ENCODE measurements around the gene ZNF598. TPM values are rescaled to one million over a fixed set of nuclear protein-coding genes. Genes with fewer than 3 reads are reported as not detected.
A peak's percentile ranks its signal among the peaks of the same experiment; 100 is the strongest.

ZNF598 gene
- total and polyA plus RNA-seq, 2 of the 13 experiments (the other 11 are each of a cell fraction or from before 2014, with no cell fraction given): 13.5 to 14.2 TPM

DNA sequence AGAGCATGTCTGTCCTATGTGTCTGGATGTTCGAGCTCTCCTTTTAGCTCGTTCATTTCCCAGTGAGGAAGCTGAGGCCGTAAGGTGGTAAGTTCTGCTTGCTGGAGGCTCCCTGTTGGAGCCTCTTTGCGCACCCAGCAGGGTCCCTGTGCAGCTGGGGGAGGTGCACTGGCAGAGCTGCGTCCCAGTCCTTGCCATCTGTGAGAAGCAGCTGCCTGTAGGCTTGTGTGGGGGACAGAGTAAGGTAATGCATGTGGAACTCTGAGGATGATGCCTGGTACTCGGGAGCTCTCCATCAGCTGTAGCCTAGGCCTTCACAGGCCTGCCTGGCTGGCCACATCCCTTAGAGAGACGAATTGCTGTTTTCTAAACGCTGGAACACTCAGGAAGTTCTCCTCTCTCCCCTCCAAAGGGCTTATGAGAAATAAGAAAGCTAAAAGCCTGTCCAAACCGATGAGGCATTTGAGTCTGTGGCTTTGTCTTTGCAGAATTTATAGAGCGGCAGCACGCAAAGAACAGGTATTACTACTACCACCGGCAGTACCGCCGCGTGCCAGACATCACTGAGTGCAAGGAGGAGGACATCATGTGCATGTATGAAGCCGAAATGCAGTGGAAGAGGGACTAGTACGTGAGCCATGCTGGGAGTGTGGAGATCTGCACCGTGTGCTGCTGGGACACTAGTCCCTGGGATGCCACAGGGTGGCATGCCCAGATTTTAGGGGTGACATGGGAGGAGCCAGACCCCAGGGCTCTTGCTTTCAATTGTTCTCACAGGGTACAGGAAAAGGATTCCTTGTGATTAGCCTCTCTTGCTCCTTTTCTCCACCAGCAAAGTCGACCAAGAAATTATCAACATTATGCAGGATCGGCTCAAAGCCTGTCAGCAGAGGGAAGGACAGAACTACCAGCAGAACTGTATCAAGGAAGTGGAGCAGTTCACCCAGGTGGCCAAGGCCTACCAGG, 48.7 kb downstream of the ZNF598 start (continued):
- TF ChIP-seq, protein P1, sequence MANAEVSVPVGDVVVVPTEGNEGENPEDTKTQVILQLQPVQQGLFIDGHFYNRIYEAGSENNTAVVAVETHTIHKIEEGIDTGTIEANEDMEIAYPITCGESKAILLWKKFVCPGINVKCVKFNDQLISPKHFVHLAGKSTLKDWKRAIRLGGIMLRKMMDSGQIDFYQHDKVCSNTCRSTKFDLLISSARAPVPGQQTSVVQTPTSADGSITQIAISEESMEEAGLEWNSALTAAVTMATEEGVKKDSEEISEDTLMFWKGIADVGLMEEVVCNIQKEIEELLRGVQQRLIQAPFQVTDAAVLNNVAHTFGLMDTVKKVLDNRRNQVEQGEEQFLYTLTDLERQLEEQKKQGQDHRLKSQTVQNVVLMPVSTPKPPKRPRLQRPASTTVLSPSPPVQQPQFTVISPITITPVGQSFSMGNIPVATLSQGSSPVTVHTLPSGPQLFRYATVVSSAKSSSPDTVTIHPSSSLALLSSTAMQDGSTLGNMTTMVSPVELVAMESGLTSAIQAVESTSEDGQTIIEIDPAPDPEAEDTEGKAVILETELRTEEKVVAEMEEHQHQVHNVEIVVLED (CRISPR knock-in tag; IDR thresholded peaks at IDR 0.05; ENCODE audit: borderline replicate concordance): no peak
- TF ChIP-seq ZNF3 (CRISPR knock-in tag; IDR thresholded peaks at IDR 0.05) (no peak), GABPB1 (CRISPR knock-in tag; IDR thresholded peaks at IDR 0.05) (no peak), SAP130 (CRISPR knock-in tag; IDR thresholded peaks at IDR 0.05; ENCODE audit: low read depth) (peak; percentile 12), BORCS8-MEF2B (CRISPR knock-in tag; IDR thresholded peaks at IDR 0.05) (no peak; the same call in 1 of the 2 replicates), ZNF446 (CRISPR knock-in tag; IDR thresholded peaks at IDR 0.05) (no peak), JUND (CRISPR knock-in tag; IDR thresholded peaks at IDR 0.05) (no peak), NKX3-1 (CRISPR knock-in tag; IDR thresholded peaks at IDR 0.05) (no peak), ZMYM3 (CRISPR knock-in tag; IDR thresholded peaks at IDR 0.05) (no peak), ZNF563 (CRISPR knock-in tag; IDR thresholded peaks at IDR 0.05) (no peak), ZNF780A (CRISPR knock-in tag; IDR thresholded peaks at IDR 0.05) (0 out of 2 replicates have a peak, but pooled peaks have one; percentile 11)
- TF ChIP-seq, protein P2, sequence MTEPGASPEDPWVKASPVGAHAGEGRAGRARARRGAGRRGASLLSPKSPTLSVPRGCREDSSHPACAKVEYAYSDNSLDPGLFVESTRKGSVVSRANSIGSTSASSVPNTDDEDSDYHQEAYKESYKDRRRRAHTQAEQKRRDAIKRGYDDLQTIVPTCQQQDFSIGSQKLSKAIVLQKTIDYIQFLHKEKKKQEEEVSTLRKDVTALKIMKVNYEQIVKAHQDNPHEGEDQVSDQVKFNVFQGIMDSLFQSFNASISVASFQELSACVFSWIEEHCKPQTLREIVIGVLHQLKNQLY (CRISPR knock-in tag; IDR thresholded peaks at IDR 0.05): no peak
- TF ChIP-seq, protein P3, sequence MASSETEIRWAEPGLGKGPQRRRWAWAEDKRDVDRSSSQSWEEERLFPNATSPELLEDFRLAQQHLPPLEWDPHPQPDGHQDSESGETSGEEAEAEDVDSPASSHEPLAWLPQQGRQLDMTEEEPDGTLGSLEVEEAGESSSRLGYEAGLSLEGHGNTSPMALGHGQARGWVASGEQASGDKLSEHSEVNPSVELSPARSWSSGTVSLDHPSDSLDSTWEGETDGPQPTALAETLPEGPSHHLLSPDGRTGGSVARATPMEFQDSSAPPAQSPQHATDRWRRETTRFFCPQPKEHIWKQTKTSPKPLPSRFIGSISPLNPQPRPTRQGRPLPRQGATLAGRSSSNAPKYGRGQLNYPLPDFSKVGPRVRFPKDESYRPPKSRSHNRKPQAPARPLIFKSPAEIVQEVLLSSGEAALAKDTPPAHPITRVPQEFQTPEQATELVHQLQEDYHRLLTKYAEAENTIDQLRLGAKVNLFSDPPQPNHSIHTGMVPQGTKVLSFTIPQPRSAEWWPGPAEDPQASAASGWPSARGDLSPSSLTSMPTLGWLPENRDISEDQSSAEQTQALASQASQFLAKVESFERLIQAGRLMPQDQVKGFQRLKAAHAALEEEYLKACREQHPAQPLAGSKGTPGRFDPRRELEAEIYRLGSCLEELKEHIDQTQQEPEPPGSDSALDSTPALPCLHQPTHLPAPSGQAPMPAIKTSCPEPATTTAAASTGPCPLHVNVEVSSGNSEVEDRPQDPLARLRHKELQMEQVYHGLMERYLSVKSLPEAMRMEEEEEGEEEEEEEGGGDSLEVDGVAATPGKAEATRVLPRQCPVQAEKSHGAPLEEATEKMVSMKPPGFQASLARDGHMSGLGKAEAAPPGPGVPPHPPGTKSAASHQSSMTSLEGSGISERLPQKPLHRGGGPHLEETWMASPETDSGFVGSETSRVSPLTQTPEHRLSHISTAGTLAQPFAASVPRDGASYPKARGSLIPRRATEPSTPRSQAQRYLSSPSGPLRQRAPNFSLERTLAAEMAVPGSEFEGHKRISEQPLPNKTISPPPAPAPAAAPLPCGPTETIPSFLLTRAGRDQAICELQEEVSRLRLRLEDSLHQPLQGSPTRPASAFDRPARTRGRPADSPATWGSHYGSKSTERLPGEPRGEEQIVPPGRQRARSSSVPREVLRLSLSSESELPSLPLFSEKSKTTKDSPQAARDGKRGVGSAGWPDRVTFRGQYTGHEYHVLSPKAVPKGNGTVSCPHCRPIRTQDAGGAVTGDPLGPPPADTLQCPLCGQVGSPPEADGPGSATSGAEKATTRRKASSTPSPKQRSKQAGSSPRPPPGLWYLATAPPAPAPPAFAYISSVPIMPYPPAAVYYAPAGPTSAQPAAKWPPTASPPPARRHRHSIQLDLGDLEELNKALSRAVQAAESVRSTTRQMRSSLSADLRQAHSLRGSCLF (CRISPR knock-in tag; IDR thresholded peaks at IDR 0.05; ENCODE audit: borderline replicate concordance): no peak
- TF ChIP-seq, protein P4, sequence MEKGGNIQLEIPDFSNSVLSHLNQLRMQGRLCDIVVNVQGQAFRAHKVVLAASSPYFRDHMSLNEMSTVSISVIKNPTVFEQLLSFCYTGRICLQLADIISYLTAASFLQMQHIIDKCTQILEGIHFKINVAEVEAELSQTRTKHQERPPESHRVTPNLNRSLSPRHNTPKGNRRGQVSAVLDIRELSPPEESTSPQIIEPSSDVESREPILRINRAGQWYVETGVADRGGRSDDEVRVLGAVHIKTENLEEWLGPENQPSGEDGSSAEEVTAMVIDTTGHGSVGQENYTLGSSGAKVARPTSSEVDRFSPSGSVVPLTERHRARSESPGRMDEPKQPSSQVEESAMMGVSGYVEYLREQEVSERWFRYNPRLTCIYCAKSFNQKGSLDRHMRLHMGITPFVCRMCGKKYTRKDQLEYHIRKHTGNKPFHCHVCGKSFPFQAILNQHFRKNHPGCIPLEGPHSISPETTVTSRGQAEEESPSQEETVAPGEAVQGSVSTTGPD (CRISPR knock-in tag; IDR thresholded peaks at IDR 0.05): no peak
- TF ChIP-seq, protein P5, sequence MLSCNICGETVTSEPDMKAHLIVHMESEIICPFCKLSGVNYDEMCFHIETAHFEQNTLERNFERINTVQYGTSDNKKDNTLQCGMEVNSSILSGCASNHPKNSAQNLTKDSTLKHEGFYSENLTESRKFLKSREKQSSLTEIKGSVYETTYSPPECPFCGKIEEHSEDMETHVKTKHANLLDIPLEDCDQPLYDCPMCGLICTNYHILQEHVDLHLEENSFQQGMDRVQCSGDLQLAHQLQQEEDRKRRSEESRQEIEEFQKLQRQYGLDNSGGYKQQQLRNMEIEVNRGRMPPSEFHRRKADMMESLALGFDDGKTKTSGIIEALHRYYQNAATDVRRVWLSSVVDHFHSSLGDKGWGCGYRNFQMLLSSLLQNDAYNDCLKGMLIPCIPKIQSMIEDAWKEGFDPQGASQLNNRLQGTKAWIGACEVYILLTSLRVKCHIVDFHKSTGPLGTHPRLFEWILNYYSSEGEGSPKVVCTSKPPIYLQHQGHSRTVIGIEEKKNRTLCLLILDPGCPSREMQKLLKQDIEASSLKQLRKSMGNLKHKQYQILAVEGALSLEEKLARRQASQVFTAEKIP (CRISPR knock-in tag; IDR thresholded peaks at IDR 0.05; ENCODE audit: borderline replicate concordance): no peak
- TF ChIP-seq, protein P6, sequence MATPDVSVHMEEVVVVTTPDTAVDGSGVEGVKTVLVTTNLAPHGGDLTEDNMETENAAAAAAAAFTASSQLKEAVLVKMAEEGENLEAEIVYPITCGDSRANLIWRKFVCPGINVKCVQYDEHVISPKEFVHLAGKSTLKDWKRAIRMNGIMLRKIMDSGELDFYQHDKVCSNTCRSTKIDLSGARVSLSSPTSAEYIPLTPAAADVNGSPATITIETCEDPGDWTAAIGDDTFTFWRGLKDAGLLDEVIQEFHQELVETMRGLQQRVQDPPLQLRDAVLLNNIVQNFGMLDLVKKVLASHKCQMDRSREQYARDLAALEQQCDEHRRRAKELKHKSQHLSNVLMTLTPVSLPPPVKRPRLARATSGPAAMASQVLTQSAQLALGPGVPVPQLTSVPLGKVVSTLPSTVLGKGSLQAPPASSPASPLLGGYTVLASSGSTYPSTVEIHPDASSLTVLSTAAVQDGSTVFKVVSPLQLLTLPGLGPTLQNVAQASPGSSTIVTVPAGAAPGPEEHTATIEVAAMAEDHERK (CRISPR knock-in tag; IDR thresholded peaks at IDR 0.05; ENCODE audit: low read depth): no peak

Measured in HepG2 (cell line).